ENCODE measurements around the gene CD14.

DNA sequence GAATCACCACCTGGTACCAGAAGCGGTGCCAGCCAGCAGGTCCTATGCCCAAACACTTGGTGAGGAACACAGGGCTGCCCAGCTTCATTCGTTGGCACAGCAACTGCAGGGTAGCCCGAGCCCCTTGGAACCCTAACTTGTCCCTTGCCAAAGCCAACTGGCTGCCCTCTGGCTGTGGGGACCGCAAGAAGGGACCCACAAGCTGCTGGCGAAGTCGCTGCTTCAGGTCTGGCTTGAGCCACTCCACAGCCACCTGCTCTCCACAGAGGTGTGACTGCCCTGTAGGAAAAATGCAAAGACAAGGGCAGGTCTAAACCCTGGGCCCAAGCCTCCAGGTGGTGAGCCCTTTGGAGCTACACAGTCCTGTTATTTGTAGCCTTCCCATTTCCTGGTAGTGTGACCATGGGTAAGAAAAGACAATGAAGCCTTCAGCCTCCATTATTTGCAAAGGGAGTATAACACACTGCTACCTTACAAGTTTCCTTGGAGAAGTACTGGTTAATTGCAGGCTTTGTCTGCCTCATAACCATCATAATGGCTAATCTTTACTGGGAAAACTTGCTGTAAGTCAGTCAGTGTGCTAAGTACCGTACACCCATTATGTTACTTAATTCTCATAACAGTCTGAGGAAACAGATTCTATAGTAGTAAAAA lies 38.6 kb upstream of the CD14 start:
- TF ChIP-seq, protein P1, sequence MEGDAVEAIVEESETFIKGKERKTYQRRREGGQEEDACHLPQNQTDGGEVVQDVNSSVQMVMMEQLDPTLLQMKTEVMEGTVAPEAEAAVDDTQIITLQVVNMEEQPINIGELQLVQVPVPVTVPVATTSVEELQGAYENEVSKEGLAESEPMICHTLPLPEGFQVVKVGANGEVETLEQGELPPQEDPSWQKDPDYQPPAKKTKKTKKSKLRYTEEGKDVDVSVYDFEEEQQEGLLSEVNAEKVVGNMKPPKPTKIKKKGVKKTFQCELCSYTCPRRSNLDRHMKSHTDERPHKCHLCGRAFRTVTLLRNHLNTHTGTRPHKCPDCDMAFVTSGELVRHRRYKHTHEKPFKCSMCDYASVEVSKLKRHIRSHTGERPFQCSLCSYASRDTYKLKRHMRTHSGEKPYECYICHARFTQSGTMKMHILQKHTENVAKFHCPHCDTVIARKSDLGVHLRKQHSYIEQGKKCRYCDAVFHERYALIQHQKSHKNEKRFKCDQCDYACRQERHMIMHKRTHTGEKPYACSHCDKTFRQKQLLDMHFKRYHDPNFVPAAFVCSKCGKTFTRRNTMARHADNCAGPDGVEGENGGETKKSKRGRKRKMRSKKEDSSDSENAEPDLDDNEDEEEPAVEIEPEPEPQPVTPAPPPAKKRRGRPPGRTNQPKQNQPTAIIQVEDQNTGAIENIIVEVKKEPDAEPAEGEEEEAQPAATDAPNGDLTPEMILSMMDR (IDR thresholded peaks at IDR 0.05), result no peak
- no peak for TF ChIP-seq POLR2A (IDR thresholded peaks at IDR 0.05)

Data from Peyer's patch (tissue), 4 donors.